ENCODE data around the gene RUBCNL.

GRCh38 chr13:46341112-46341711 lies 45.8 kb downstream of the RUBCNL start:
- TF ChIP-seq DDX20 (tag; IDR thresholded peaks at IDR 0.05; ENCODE audit: low read depth) (no peak), ESRRA (IDR thresholded peaks at IDR 0.05; ENCODE audit: borderline replicate concordance, low read depth) (no peak), JUND (IDR thresholded peaks at IDR 0.05; ENCODE audit: borderline replicate concordance, low read depth, low read length) (no peak), JUND (tag; IDR thresholded peaks at IDR 0.05; ENCODE audit: borderline replicate concordance, low read depth, low read length) (no peak), ZNF217 (CRISPR knock-in tag; IDR thresholded peaks at IDR 0.05) (no peak), POLR2AphosphoS2 (IDR thresholded peaks at IDR 0.05; ENCODE audit: low read length) (no peak), CBX5 (IDR thresholded peaks at IDR 0.05; ENCODE audit: borderline replicate concordance, low read depth) (no peak), CBX3 (IDR thresholded peaks at IDR 0.05; ENCODE audit: borderline replicate concordance in 1 of 2, low read length in 2 of 2) (no peak), PHF8 (IDR thresholded peaks at IDR 0.05; ENCODE audit: borderline replicate concordance, low read length) (no peak), USF2 (CRISPR knock-in tag; IDR thresholded peaks at IDR 0.05) (no peak)
- TF ChIP-seq, protein P1, sequence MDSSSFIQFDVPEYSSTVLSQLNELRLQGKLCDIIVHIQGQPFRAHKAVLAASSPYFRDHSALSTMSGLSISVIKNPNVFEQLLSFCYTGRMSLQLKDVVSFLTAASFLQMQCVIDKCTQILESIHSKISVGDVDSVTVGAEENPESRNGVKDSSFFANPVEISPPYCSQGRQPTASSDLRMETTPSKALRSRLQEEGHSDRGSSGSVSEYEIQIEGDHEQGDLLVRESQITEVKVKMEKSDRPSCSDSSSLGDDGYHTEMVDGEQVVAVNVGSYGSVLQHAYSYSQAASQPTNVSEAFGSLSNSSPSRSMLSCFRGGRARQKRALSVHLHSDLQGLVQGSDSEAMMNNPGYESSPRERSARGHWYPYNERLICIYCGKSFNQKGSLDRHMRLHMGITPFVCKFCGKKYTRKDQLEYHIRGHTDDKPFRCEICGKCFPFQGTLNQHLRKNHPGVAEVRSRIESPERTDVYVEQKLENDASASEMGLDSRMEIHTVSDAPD (CRISPR knock-in tag; IDR thresholded peaks at IDR 0.05) = no peak

All from K562 (cell line).